HEK293 (cell line): ENCODE data around the gene DCHS2.

Experiments
- CTCF ChIA-PET: fragments of 350-600 bp; formaldehyde crosslinking; extraction: SDS; loops from one replicate; lab custom pipeline; 2021; ENCODE audit warnings: antibody characterized with exemption; lab: Yijun Ruan, JAX
- POLR2A ChIA-PET: fragments of 300-600 bp; formaldehyde crosslinking; extraction: SDS; loops from one replicate; lab custom pipeline; 2020; ENCODE audit warnings: antibody characterized with exemption, inconsistent platforms; lab: Yijun Ruan, JAX
- H3K27ac ChIP-seq: fragments of 200-500 bp; sonication (Bioruptor generic); 2 replicates; pipeline ENCODE4 v1.5.1; 2014; ENCODE audit warnings: low read depth, low read length, control low read depth, inconsistent platforms; ENCODE audit errors: extremely low read depth
- H3K36me3 ChIP-seq, 2 experiments: fragments of 200-500 bp in 1 of 2; sonication (Bioruptor generic) in 1 of 2; 1 replicate in 1 of 2; 2 replicates in 1 of 2; pipeline ENCODE4 v1.5.1; 2014 to 2017; ENCODE audit warnings: inconsistent platforms in 2 of 2, low read length in 2 of 2; ENCODE audit not compliant: control insufficient read depth in 2 of 2, insufficient read depth in 1 of 2
- H3K4me1 ChIP-seq: fragments of 200-500 bp; sonication (Bioruptor generic); 2 replicates; pipeline ENCODE4 v1.5.1; 2014; ENCODE audit warnings: mild to moderate bottlenecking, low read length, inconsistent platforms; ENCODE audit not compliant: control insufficient read depth, insufficient read depth
- H3K4me3 ChIP-seq: 2 replicates; pipeline ENCODE4 v1.5.1; 2011; ENCODE audit warnings: low read depth, mild to moderate bottlenecking, control low read depth, low read length, moderate library complexity
- H3K9me3 ChIP-seq: fragments of 200-500 bp; sonication (Bioruptor generic); 2 replicates; pipeline ENCODE4 v1.5.1; 2014; ENCODE audit warnings: low read depth, low read length, inconsistent platforms; ENCODE audit not compliant: control insufficient read depth, insufficient read depth
- EGR2 ChIP-seq: fragments of 450-650 bp; formaldehyde crosslinking; IDR thresholded peaks from 2 replicates; pipeline ENCODE4 v1.5.1; 2016; ENCODE audit warnings: low read depth, missing biosample characterization, missing genetic modification characterization
- GLIS1 ChIP-seq: fragments of 450-650 bp; formaldehyde crosslinking; IDR thresholded peaks from 2 replicates; pipeline ENCODE4 v1.5.1; 2016; ENCODE audit warnings: missing biosample characterization, missing genetic modification characterization
- REST ChIP-seq: fragments of 450-650 bp; formaldehyde crosslinking; IDR thresholded peaks from 2 replicates; pipeline ENCODE4 v1.5.1; 2016; ENCODE audit warnings: missing biosample characterization, missing genetic modification characterization
- SCRT1 ChIP-seq: fragments of 450-650 bp; formaldehyde crosslinking; IDR thresholded peaks from 2 replicates; pipeline ENCODE4 v1.5.1; 2016; ENCODE audit warnings: missing biosample characterization, missing genetic modification characterization, borderline replicate concordance
- TCF7L2 ChIP-seq: IDR thresholded peaks from 2 replicates; pipeline ENCODE4 v1.6.1; 2011; ENCODE audit warnings: low read depth, mild to moderate bottlenecking, inconsistent platforms, low read length, moderate library complexity, borderline replicate concordance
- YY2 ChIP-seq: fragments of 450-650 bp; formaldehyde crosslinking; IDR thresholded peaks from 2 replicates; pipeline ENCODE4 v1.5.1; 2016; ENCODE audit warnings: missing biosample characterization, missing genetic modification characterization
- ZBTB7A ChIP-seq: fragments of 450-650 bp; formaldehyde crosslinking; IDR thresholded peaks from 2 replicates; pipeline ENCODE4 v1.5.1; 2016; ENCODE audit warnings: low read depth, missing biosample characterization, missing genetic modification characterization
- ZFP69B ChIP-seq: fragments of 450-650 bp; formaldehyde crosslinking; IDR thresholded peaks from 2 replicates; pipeline ENCODE4 v1.5.1; 2016; ENCODE audit warnings: missing biosample characterization, missing genetic modification characterization
- ZNF133 ChIP-seq: fragments of 450-650 bp; formaldehyde crosslinking; IDR thresholded peaks from 2 replicates; pipeline ENCODE4 v1.5.1; 2016; ENCODE audit warnings: missing biosample characterization, missing genetic modification characterization
- ZNF146 ChIP-seq: fragments of 450-650 bp; formaldehyde crosslinking; IDR thresholded peaks from 2 replicates; pipeline ENCODE4 v1.5.1; 2016; ENCODE audit warnings: missing biosample characterization, missing genetic modification characterization
- ZNF175 ChIP-seq: fragments of 450-650 bp; formaldehyde crosslinking; IDR thresholded peaks from 2 replicates; pipeline ENCODE4 v1.5.1; 2016; ENCODE audit warnings: missing biosample characterization, missing genetic modification characterization
- ZNF19 ChIP-seq: fragments of 450-650 bp; formaldehyde crosslinking; IDR thresholded peaks from 2 replicates; pipeline ENCODE4; 2016; ENCODE audit warnings: missing biosample characterization, missing genetic modification characterization, low read depth
- ZNF560 ChIP-seq: fragments of 450-650 bp; formaldehyde crosslinking; IDR thresholded peaks from 2 replicates; pipeline ENCODE4 v1.5.1; 2017; ENCODE audit warnings: missing biosample characterization, missing genetic modification characterization, borderline replicate concordance
- ZNF623 ChIP-seq: fragments of 450-650 bp; formaldehyde crosslinking; IDR thresholded peaks from 2 replicates; pipeline ENCODE4 v1.5.1; 2016; ENCODE audit warnings: missing biosample characterization, missing genetic modification characterization
- ZNF664 ChIP-seq: fragments of 450-650 bp; formaldehyde crosslinking; IDR thresholded peaks from 2 replicates; pipeline ENCODE4 v1.5.1; 2016; ENCODE audit warnings: missing biosample characterization, missing genetic modification characterization
- ZNF768 ChIP-seq: fragments of 450-650 bp; formaldehyde crosslinking; IDR thresholded peaks from 2 replicates; pipeline ENCODE4 v1.5.1; 2018; ENCODE audit warnings: missing biosample characterization, mild to moderate bottlenecking, missing genetic modification characterization
- TF ChIP-seq, protein P1 (sequence below): fragments of 450-650 bp; formaldehyde crosslinking; IDR thresholded peaks from 2 replicates; pipeline ENCODE4 v1.5.1; 2016; ENCODE audit warnings: missing biosample characterization, missing genetic modification characterization, borderline replicate concordance
- TF ChIP-seq, protein P2 (sequence below): fragments of 450-650 bp; formaldehyde crosslinking; conservative IDR thresholded peaks from 2 replicates; pipeline ENCODE4 v1.5.1; 2016; ENCODE audit warnings: low read depth, missing biosample characterization, missing genetic modification characterization
- TF ChIP-seq, protein P3 (sequence below): fragments of 450-650 bp; formaldehyde crosslinking; IDR thresholded peaks from 2 replicates; pipeline ENCODE4 v1.5.1; 2017; ENCODE audit warnings: missing biosample characterization, missing genetic modification characterization
- TF ChIP-seq, protein P4 (sequence below): sonication (generic); formaldehyde crosslinking; IDR thresholded peaks from 2 replicates; pipeline ENCODE4 v1.8.1; 2022; ENCODE audit warnings: mild to moderate bottlenecking, moderate library complexity, missing genetic modification reagents

DCHS2 gene

GRCh38 chr4:154184238-154184637 is 307.4 kb downstream of the DCHS2 start:
- ChIA-PET CTCF (no interaction called here), POLR2A (no interaction called here)
- H3K4me1 ChIP-seq: no peaks in the 10 kb centered on the region
- H3K36me3 ChIP-seq: no peaks in the 10 kb centered on the region
- H3K27ac ChIP-seq: no peak overlapping the region
- H3K9me3 ChIP-seq: no peaks in the 10 kb centered on the region
- H3K4me3 ChIP-seq: no peak overlapping the region
- TF ChIP-seq TCF7L2 (no peak), ZNF146 (no peak), ZNF623 (tag by site-specific recombination) (no peak), ZNF664 (tag by site-specific recombination) (no peak)
- TF ChIP-seq, all 188 proteins: peak for 0

DNA sequence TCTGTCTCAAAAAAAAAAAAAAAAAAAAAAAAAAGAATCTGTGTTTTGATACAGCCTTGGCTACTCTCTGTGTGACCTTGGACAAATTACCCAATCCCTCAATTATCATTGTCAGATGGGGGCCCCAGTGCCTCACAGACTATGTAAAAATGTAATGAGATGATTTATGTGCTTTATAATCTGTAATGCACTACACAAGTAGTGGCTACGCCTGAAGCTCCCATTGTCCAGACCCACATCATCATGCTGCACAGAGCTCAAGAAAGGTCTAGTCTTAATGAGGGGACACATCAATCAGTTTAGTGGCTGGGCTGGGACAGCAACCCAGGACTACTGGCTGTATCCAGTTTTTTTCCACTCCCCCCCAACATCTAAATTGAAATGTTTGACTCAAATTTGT is 308.3 kb downstream of the DCHS2 start:
- no peaks in the 10 kb centered on the region for H3K9me3 ChIP-seq
- H3K27ac ChIP-seq: no peak overlapping the region
- POLR2A ChIA-PET: interaction anchor here (0.7 kb wide), 1 partner anchor 10 kb away, joined by 10 read pairs; no protein-coding TSS in a partner anchor
- TF ChIP-seq YY2 (tag by site-specific recombination) (no peak), ZNF175 (no peak), ZNF133 (tag by site-specific recombination) (no peak), SCRT1 (tag by site-specific recombination) (no peak), GLIS1 (tag by site-specific recombination) (no peak), REST (tag by site-specific recombination) (no peak), ZFP69B (tag by site-specific recombination) (no peak), ZNF768 (tag by site-specific recombination) (no peak), ZNF560 (no peak), ZNF19 (tag by site-specific recombination) (no peak), ZBTB7A (tag by site-specific recombination) (no peak), EGR2 (no peak)
- TF ChIP-seq, protein P1, sequence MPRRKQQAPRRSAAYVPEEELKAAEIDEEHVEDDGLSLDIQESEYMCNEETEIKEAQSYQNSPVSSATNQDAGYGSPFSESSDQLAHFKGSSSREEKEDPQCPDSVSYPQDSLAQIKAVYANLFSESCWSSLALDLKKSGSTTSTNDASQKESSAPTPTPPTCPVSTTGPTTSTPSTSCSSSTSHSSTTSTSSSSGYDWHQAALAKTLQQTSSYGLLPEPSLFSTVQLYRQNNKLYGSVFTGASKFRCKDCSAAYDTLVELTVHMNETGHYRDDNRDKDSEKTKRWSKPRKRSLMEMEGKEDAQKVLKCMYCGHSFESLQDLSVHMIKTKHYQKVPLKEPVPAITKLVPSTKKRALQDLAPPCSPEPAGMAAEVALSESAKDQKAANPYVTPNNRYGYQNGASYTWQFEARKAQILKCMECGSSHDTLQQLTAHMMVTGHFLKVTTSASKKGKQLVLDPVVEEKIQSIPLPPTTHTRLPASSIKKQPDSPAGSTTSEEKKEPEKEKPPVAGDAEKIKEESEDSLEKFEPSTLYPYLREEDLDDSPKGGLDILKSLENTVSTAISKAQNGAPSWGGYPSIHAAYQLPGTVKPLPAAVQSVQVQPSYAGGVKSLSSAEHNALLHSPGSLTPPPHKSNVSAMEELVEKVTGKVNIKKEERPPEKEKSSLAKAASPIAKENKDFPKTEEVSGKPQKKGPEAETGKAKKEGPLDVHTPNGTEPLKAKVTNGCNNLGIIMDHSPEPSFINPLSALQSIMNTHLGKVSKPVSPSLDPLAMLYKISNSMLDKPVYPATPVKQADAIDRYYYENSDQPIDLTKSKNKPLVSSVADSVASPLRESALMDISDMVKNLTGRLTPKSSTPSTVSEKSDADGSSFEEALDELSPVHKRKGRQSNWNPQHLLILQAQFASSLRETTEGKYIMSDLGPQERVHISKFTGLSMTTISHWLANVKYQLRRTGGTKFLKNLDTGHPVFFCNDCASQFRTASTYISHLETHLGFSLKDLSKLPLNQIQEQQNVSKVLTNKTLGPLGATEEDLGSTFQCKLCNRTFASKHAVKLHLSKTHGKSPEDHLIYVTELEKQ (tag by site-specific recombination): no peak
- TF ChIP-seq, protein P2, sequence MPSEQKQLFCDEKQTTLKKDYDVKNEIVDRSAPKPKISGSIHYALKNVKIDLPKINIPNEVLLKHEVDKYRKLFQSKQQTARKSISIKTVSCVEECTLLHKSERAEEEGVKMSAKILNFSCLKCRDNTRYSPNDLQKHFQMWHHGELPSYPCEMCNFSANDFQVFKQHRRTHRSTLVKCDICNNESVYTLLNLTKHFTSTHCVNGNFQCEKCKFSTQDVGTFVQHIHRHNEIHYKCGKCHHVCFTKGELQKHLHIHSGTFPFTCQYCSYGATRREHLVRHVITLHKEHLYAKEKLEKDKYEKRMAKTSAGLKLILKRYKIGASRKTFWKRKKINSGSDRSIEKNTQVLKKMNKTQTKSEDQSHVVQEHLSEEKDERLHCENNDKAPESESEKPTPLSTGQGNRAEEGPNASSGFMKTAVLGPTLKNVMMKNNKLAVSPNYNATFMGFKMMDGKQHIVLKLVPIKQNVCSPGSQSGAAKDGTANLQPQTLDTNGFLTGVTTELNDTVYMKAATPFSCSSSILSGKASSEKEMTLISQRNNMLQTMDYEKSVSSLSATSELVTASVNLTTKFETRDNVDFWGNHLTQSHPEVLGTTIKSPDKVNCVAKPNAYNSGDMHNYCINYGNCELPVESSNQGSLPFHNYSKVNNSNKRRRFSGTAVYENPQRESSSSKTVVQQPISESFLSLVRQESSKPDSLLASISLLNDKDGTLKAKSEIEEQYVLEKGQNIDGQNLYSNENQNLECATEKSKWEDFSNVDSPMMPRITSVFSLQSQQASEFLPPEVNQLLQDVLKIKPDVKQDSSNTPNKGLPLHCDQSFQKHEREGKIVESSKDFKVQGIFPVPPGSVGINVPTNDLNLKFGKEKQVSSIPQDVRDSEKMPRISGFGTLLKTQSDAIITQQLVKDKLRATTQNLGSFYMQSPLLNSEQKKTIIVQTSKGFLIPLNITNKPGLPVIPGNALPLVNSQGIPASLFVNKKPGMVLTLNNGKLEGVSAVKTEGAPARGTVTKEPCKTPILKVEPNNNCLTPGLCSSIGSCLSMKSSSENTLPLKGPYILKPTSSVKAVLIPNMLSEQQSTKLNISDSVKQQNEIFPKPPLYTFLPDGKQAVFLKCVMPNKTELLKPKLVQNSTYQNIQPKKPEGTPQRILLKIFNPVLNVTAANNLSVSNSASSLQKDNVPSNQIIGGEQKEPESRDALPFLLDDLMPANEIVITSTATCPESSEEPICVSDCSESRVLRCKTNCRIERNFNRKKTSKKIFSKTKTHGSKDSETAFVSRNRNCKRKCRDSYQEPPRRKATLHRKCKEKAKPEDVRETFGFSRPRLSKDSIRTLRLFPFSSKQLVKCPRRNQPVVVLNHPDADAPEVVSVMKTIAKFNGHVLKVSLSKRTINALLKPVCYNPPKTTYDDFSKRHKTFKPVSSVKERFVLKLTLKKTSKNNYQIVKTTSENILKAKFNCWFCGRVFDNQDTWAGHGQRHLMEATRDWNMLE (tag by site-specific recombination): no peak
- TF ChIP-seq, protein P3, sequence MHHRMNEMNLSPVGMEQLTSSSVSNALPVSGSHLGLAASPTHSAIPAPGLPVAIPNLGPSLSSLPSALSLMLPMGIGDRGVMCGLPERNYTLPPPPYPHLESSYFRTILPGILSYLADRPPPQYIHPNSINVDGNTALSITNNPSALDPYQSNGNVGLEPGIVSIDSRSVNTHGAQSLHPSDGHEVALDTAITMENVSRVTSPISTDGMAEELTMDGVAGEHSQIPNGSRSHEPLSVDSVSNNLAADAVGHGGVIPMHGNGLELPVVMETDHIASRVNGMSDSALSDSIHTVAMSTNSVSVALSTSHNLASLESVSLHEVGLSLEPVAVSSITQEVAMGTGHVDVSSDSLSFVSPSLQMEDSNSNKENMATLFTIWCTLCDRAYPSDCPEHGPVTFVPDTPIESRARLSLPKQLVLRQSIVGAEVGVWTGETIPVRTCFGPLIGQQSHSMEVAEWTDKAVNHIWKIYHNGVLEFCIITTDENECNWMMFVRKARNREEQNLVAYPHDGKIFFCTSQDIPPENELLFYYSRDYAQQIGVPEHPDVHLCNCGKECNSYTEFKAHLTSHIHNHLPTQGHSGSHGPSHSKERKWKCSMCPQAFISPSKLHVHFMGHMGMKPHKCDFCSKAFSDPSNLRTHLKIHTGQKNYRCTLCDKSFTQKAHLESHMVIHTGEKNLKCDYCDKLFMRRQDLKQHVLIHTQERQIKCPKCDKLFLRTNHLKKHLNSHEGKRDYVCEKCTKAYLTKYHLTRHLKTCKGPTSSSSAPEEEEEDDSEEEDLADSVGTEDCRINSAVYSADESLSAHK: no peak
- TF ChIP-seq, protein P4, sequence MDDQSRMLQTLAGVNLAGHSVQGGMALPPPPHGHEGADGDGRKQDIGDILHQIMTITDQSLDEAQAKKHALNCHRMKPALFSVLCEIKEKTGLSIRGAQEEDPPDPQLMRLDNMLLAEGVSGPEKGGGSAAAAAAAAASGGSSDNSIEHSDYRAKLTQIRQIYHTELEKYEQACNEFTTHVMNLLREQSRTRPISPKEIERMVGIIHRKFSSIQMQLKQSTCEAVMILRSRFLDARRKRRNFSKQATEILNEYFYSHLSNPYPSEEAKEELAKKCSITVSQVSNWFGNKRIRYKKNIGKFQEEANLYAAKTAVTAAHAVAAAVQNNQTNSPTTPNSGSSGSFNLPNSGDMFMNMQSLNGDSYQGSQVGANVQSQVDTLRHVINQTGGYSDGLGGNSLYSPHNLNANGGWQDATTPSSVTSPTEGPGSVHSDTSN (CRISPR knock-in tag): no peak
- CTCF ChIA-PET: no interaction called here
- no peaks in the 10 kb centered on the region for H3K4me1 ChIP-seq
- no peak overlapping the region for H3K4me3 ChIP-seq
- no peaks in the 10 kb centered on the region for H3K36me3 ChIP-seq
